Panc1 (cell line): ENCODE data around the gene IL1R1. TPM values are rescaled to one million over a fixed set of nuclear protein-coding genes. Genes with fewer than 3 reads are reported as not detected.

Experiments used
- ATAC-seq: fragments of 200-7000 bp; cut with Tn5 transposase; 2 replicates; pipeline ENCODE4 v1.9.1; 2020; ENCODE audit warnings: mild to moderate bottlenecking, moderate library complexity
- BruUV-seq: library from RNA; stranded (reverse); fragments of 400-500 nt; replicated peaks from 2 replicates; lab custom pipeline; 2021; lab: Mats Ljungman, UMichigan
- CTCF ChIA-PET: fragments of 300-600 bp; sonication (Branson Sonifier 250); formaldehyde crosslinking; loops from one replicate; lab custom pipeline; 2022; ENCODE audit warnings: antibody characterized with exemption; lab: Charles Lee
- POLR2A ChIA-PET: fragments of 300-600 bp; sonication (Branson Sonifier 250); formaldehyde crosslinking; loops from one replicate; lab custom pipeline; 2022; ENCODE audit warnings: antibody characterized with exemption; lab: Charles Lee
- DNase-seq: peaks from one replicate; pipeline ENCODE4 v3.0.0-alpha.2; 2010; ENCODE audit warnings: low read depth, low spot score
- H3K27ac ChIP-seq: 2 replicates; pipeline ENCODE4 v1.5.1; 2011; ENCODE audit warnings: mild to moderate bottlenecking, low read length, inconsistent platforms
- H3K27me3 ChIP-seq: fragments of 200-500 bp; sonication (Bioruptor generic); 2 replicates; pipeline ENCODE4 v1.6.0; 2014; ENCODE audit warnings: low read length, inconsistent platforms; ENCODE audit not compliant: control insufficient read depth, insufficient read depth
- H3K36me3 ChIP-seq: fragments of 200-500 bp; sonication (Bioruptor generic); 2 replicates; pipeline ENCODE4 v1.5.1; 2014; ENCODE audit warnings: inconsistent platforms, mild to moderate bottlenecking, low read length, moderate library complexity; ENCODE audit not compliant: control insufficient read depth, insufficient read depth
- H3K4me1 ChIP-seq: 2 replicates; pipeline ENCODE4 v1.5.1; 2011; ENCODE audit warnings: inconsistent platforms, mild to moderate bottlenecking, low read length, moderate library complexity; ENCODE audit not compliant: control insufficient read depth, insufficient read depth
- H3K4me3 ChIP-seq, 2 experiments: 2 replicates each; pipeline ENCODE4 v1.5.1; 2011 to 2012; ENCODE audit warnings: low read depth in 2 of 2, low read length in 2 of 2, mild to moderate bottlenecking in 2 of 2, inconsistent platforms in 1 of 2, moderate library complexity in 1 of 2
- H3K9me3 ChIP-seq: fragments of 200-500 bp; sonication (Bioruptor generic); 2 replicates; pipeline ENCODE4 v1.5.1; 2014; ENCODE audit warnings: low read depth, mild to moderate bottlenecking, inconsistent platforms, low read length, moderate library complexity; ENCODE audit not compliant: control insufficient read depth, insufficient read depth
- POLR2AphosphoS5 ChIP-seq: IDR thresholded peaks from 2 replicates; pipeline ENCODE4 v1.6.1; 2012; ENCODE audit warnings: mild to moderate bottlenecking, low read depth, low read length, moderate library complexity
- SIN3A ChIP-seq: IDR thresholded peaks from 2 replicates; pipeline ENCODE4 v1.6.1; 2012; ENCODE audit warnings: low read depth, mild to moderate bottlenecking, low read length, moderate library complexity, borderline replicate concordance; ENCODE audit not compliant: insufficient read depth
- TCF7L2 ChIP-seq: IDR thresholded peaks from 2 replicates; pipeline ENCODE4 v1.6.1; 2011; ENCODE audit warnings: mild to moderate bottlenecking, low read depth, low read length, inconsistent platforms
- in situ Hi-C: cut with HindIII; loops from 2 replicates; pipeline ENCODE4 v1.10.0; 2016; ENCODE audit warnings: low sequenced_read_pairs, low pct_unique_long_range_greater_than_20kb
- intact Hi-C: fragments of 100-400 bp; cut with micrococcal nuclease; formaldehyde crosslinking; loops from one replicate; pipeline ENCODE4 v1.10.0; 2022; ENCODE audit not compliant: unreplicated experiment
- total RNA-seq: library from RNA; stranded (reverse); gene quantifications from one replicate; pipeline ENCODE4 v1.2.1, GENCODE V29; 2021; ENCODE audit not compliant: unreplicated experiment
- TF ChIP-seq, protein P1 (sequence below), 2 experiments: IDR thresholded peaks; 2 replicates each; pipeline ENCODE4 v1.6.1; 2011 to 2012; ENCODE audit warnings: low read depth in 2 of 2, control low read depth in 1 of 2, low read length in 1 of 2, mild to moderate bottlenecking in 1 of 2, moderate library complexity in 1 of 2; ENCODE audit not compliant: insufficient read depth in 1 of 2
- TF ChIP-seq, protein P2 (sequence below): fragments of 450-650 bp; IDR thresholded peaks from 2 replicates; pipeline ENCODE4 v1.5.1; 2017; ENCODE audit warnings: mild to moderate bottlenecking

IL1R1 gene
- total RNA-seq, 1 experiment from 2014 or later = 7.1 TPM

DNA sequence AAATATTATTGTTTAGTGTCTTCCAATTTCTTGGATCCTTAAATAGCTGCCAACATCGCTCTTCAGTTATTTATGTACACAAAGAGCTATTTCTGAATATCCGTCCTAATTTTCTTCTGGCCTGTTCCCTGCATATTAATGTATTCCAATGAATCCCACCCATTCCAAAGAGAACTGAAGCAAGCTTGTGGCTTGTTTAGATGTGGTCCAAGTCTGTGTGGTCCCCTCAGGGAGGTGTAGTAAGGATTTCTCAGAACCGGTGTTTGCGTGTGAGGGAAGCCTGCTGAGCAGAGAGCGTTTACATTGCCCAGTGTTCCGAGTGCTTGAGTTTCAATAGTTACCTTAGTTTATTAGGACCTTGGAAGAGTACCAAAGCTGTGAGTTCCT is 25.1 kb upstream of the IL1R1 start:
- Histone ChIP-seq H3K27ac (no peak overlapping the region), H3K9me3 (no peaks in the 10 kb centered on the region), H3K4me3 (no peak overlapping the region), H3K27me3 (no peaks in the 10 kb centered on the region), H3K36me3 (no peaks in the 10 kb centered on the region), H3K4me1 (no peaks in the 10 kb centered on the region)
- ATAC-seq (no peak), DNase-seq (no peak)
- intact Hi-C loops (no loop called here), in situ Hi-C loops (no loop called here)
- TF ChIP-seq POLR2AphosphoS5 = no peak
- TF ChIP-seq, protein P1, sequence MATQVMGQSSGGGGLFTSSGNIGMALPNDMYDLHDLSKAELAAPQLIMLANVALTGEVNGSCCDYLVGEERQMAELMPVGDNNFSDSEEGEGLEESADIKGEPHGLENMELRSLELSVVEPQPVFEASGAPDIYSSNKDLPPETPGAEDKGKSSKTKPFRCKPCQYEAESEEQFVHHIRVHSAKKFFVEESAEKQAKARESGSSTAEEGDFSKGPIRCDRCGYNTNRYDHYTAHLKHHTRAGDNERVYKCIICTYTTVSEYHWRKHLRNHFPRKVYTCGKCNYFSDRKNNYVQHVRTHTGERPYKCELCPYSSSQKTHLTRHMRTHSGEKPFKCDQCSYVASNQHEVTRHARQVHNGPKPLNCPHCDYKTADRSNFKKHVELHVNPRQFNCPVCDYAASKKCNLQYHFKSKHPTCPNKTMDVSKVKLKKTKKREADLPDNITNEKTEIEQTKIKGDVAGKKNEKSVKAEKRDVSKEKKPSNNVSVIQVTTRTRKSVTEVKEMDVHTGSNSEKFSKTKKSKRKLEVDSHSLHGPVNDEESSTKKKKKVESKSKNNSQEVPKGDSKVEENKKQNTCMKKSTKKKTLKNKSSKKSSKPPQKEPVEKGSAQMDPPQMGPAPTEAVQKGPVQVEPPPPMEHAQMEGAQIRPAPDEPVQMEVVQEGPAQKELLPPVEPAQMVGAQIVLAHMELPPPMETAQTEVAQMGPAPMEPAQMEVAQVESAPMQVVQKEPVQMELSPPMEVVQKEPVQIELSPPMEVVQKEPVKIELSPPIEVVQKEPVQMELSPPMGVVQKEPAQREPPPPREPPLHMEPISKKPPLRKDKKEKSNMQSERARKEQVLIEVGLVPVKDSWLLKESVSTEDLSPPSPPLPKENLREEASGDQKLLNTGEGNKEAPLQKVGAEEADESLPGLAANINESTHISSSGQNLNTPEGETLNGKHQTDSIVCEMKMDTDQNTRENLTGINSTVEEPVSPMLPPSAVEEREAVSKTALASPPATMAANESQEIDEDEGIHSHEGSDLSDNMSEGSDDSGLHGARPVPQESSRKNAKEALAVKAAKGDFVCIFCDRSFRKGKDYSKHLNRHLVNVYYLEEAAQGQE (IDR thresholded peaks at IDR 0.05; ENCODE audit: insufficient read depth in 1 of 2, low read depth in 2 of 2, low read length in 1 of 2) = no peak
- POLR2A ChIA-PET = no interaction called here
- no TSS peak for BruUV-seq
- CTCF ChIA-PET = no interaction called here

DNA sequence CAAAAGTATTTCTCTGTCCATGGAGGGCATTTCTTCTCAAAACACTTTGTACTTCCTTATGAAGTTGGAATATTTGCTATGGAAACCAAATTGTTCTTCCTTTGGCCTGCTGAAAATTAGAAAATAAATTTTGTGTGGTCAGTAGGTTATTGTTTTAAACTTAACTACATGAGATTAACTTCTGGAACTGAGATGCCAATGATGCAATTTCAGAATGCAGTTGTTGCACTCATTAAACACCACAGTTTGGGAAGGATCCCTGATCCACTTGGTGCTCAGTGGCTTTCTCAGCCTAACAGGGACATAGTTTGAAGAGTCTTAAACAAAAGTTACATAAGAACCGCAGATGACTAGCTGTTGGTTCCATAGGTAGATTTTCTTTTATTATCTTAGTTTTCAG is 23.3 kb upstream of the IL1R1 start:
- Histone ChIP-seq H3K9me3 (no peaks in the 10 kb centered on the region), H3K4me1 (no peaks in the 10 kb centered on the region), H3K4me3 (no peak overlapping the region), H3K27me3 (no peaks in the 10 kb centered on the region), H3K36me3 (no peaks in the 10 kb centered on the region), H3K27ac (no peak overlapping the region)
- in situ Hi-C loops = no loop called here
- no peak for ATAC-seq
- CTCF ChIA-PET = no interaction called here
- BruUV-seq = no TSS peak
- TF ChIP-seq, protein P2, sequence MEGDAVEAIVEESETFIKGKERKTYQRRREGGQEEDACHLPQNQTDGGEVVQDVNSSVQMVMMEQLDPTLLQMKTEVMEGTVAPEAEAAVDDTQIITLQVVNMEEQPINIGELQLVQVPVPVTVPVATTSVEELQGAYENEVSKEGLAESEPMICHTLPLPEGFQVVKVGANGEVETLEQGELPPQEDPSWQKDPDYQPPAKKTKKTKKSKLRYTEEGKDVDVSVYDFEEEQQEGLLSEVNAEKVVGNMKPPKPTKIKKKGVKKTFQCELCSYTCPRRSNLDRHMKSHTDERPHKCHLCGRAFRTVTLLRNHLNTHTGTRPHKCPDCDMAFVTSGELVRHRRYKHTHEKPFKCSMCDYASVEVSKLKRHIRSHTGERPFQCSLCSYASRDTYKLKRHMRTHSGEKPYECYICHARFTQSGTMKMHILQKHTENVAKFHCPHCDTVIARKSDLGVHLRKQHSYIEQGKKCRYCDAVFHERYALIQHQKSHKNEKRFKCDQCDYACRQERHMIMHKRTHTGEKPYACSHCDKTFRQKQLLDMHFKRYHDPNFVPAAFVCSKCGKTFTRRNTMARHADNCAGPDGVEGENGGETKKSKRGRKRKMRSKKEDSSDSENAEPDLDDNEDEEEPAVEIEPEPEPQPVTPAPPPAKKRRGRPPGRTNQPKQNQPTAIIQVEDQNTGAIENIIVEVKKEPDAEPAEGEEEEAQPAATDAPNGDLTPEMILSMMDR = no peak
- TF ChIP-seq, protein P1 (IDR thresholded peaks at IDR 0.05; ENCODE audit: insufficient read depth in 1 of 2, low read depth in 2 of 2, low read length in 1 of 2) = no peak
- TF ChIP-seq POLR2AphosphoS5 = no peak
- TF ChIP-seq SIN3A = no peak
- no peak for TF ChIP-seq TCF7L2
- no peak for DNase-seq
- intact Hi-C loops = no loop called here
- POLR2A ChIA-PET = interaction anchor here (0.7 kb wide), 1 partner anchor 99 kb away, joined by 3 read pairs; no protein-coding TSS in a partner anchor
